Erythroblast (primary cell): ENCODE results near the gene ADAM23.

ENCODE experiments used
- GATA1 ChIP-seq: IDR thresholded peaks from 2 replicates; pipeline ENCODE4 v1.6.1; 2011; ENCODE audit warnings: low read depth, mild to moderate bottlenecking, control low read depth, low read length, moderate library complexity
- POLR2A ChIP-seq: IDR thresholded peaks from 2 replicates; pipeline ENCODE4 v1.6.1; 2011; ENCODE audit warnings: mild to moderate bottlenecking, low read length

DNA sequence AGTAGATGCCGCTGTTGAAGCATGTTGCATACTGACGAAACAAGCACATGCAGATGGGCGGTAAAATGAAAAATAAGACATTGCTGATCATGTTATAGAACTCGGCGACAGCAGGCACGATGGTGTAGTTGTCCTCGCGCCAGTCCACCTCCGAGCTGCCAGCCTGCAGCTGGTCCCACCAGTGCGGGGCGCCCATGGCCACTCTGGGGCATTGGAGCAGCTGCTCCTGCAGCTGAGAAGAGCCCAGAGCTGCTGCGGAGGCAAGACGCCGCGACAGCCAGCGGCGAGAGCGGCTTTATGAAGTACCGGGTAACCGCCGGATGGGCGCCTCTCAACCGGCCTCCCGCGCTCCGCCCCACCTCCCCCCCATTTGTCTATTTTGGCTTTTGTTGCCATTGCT lies 32.6 kb upstream of the ADAM23 start:
- TF ChIP-seq POLR2A (no peak), GATA1 (no peak)
